ENCODE measurements around the gene SERPINI1.

The SERPINI1 gene

GRCh38 chr3:167761302-167761701 is 25.8 kb downstream of the SERPINI1 start:
- Histone ChIP-seq H3K4me3 (no peak overlapping the region), H3K27ac (no peak overlapping the region)
- TF ChIP-seq CTCF (IDR thresholded peaks at IDR 0.05): no peak
- no peak for DNase-seq (ENCODE audit: low spot score)

GRCh38 chr3:167762296-167762695 is 26.8 kb downstream of the SERPINI1 start:
- no peak overlapping the region for H3K4me3 ChIP-seq
- no peak for TF ChIP-seq CTCF (IDR thresholded peaks at IDR 0.05)

GRCh38 chr3:167772992-167773391 is 37.5 kb downstream of the SERPINI1 start:
- H3K27ac ChIP-seq: no peak overlapping the region
- H3K4me3 ChIP-seq: no peak overlapping the region
- no peak for DNase-seq (ENCODE audit: low spot score)
- no peak for TF ChIP-seq CTCF (IDR thresholded peaks at IDR 0.05)

More at GRCh38 chr3:167762296-167762695, 26.8 kb downstream of the SERPINI1 start:
- no peak for DNase-seq (ENCODE audit: low spot score)
- no peak overlapping the region for H3K27ac ChIP-seq

- Histone ChIP-seq H3K4me3 (no peak overlapping the region), H3K27ac (no peak overlapping the region)
- no peak for TF ChIP-seq CTCF (IDR thresholded peaks at IDR 0.05)
- DNase-seq (ENCODE audit: low spot score): no peak
Measured at GRCh38 chr3:167773584-167773983, 38.1 kb downstream of the SERPINI1 start.

GRCh38 chr3:167776066-167776685 is 40.7 kb downstream of the SERPINI1 start:
- no peak for DNase-seq (ENCODE audit: low spot score)

GRCh38 chr3:167777356-167777755 is 41.8 kb downstream of the SERPINI1 start:
- no peak overlapping the region for H3K27ac ChIP-seq
- DNase-seq (ENCODE audit: low spot score): no peak
- no peak for TF ChIP-seq CTCF (IDR thresholded peaks at IDR 0.05)
- no peak overlapping the region for H3K4me3 ChIP-seq

More at GRCh38 chr3:167776066-167776685, 40.7 kb downstream of the SERPINI1 start:
- TF ChIP-seq CTCF (IDR thresholded peaks at IDR 0.05): no peak
- H3K4me3 ChIP-seq: no peak overlapping the region
- no peak overlapping the region for H3K27ac ChIP-seq

- no peak for TF ChIP-seq CTCF (IDR thresholded peaks at IDR 0.05)
- Histone ChIP-seq H3K4me3 (no peak overlapping the region), H3K27ac (no peak overlapping the region)
- no peak for DNase-seq (ENCODE audit: low spot score)
Measured at GRCh38 chr3:167780214-167780883, 44.8 kb downstream of the SERPINI1 start.

Measured in coronary artery (tissue), 2 donors.